H9 (cell line): ENCODE data around the gene KMT2B. TPM values are rescaled to one million over a fixed set of nuclear protein-coding genes. Genes with fewer than 3 reads are reported as not detected.

Source experiments
- DNase-seq: peaks from one replicate; pipeline ENCODE4 v3.0.0-alpha.2; 2017
- H2AFZ ChIP-seq: one replicate; pipeline ENCODE4 v1.6.1; 2013; ENCODE audit warnings: mild to moderate bottlenecking, low read length, control low read depth, moderate library complexity
- H2AK5ac ChIP-seq: 2 replicates; pipeline ENCODE4 v1.6.1; 2013; ENCODE audit warnings: low read length, control low read depth, mixed read lengths; ENCODE audit not compliant: insufficient read length
- H2BK120ac ChIP-seq: one replicate; pipeline ENCODE4 v1.6.1; 2013; ENCODE audit warnings: low read depth, mild to moderate bottlenecking, low read length, control low read depth, inconsistent platforms; ENCODE audit not compliant: poor library complexity, severe bottlenecking
- H2BK12ac ChIP-seq: 2 replicates; pipeline ENCODE4 v1.6.1; 2013; ENCODE audit warnings: low read length, control low read depth, mixed read lengths, low read depth; ENCODE audit not compliant: insufficient read length
- H2BK15ac ChIP-seq: 2 replicates; pipeline ENCODE4 v1.6.1; 2013; ENCODE audit warnings: low read depth, low read length, control low read depth
- H2BK20ac ChIP-seq: one replicate; pipeline ENCODE4 v1.6.1; 2013; ENCODE audit warnings: low read depth, mild to moderate bottlenecking, low read length, control low read depth, inconsistent platforms; ENCODE audit not compliant: poor library complexity, severe bottlenecking
- H2BK5ac ChIP-seq: 2 replicates; pipeline ENCODE4 v1.6.1; 2013; ENCODE audit warnings: low read length, control low read depth, mixed read lengths; ENCODE audit not compliant: insufficient read length
- H3K14ac ChIP-seq: 2 replicates; pipeline ENCODE4 v1.6.1; 2013; ENCODE audit warnings: low read length, control low read depth; ENCODE audit not compliant: insufficient read depth
- H3K18ac ChIP-seq: 2 replicates; pipeline ENCODE4 v1.6.1; 2013; ENCODE audit warnings: low read depth, mild to moderate bottlenecking, mixed read lengths, low read length, control low read depth; ENCODE audit not compliant: insufficient read length
- H3K23ac ChIP-seq: 2 replicates; pipeline ENCODE4 v1.6.1; 2013; ENCODE audit warnings: low read length, control low read depth, mixed read lengths, low read depth; ENCODE audit not compliant: insufficient read length
- H3K23me2 ChIP-seq: 2 replicates; pipeline ENCODE4 v1.6.1; 2013; ENCODE audit warnings: low read depth, mild to moderate bottlenecking, mixed read lengths, low read length, control low read depth; ENCODE audit not compliant: insufficient read length, poor library complexity, severe bottlenecking
- H3K27ac ChIP-seq: 2 replicates; pipeline ENCODE4 v1.5.1; 2013; ENCODE audit warnings: low read length, control low read depth, mixed read lengths, low read depth; ENCODE audit not compliant: insufficient read length
- H3K27me3 ChIP-seq: 2 replicates; pipeline ENCODE4 v1.6.1; 2013; ENCODE audit warnings: low read length, control low read depth, inconsistent platforms; ENCODE audit not compliant: insufficient read depth
- H3K4ac ChIP-seq: 2 replicates; pipeline ENCODE4 v1.6.1; 2013; ENCODE audit warnings: low read depth, mild to moderate bottlenecking, control low read depth, inconsistent platforms, low read length, moderate library complexity
- H3K4me1 ChIP-seq: 2 replicates; pipeline ENCODE4 v1.6.1; 2013; ENCODE audit warnings: low read length, control low read depth, inconsistent platforms; ENCODE audit not compliant: insufficient read depth
- H3K4me2 ChIP-seq: 2 replicates; pipeline ENCODE4 v1.6.1; 2013; ENCODE audit warnings: low read length, control low read depth, mixed read lengths; ENCODE audit not compliant: insufficient read length, insufficient read depth
- H3K56ac ChIP-seq: 2 replicates; pipeline ENCODE4 v1.6.1; 2013; ENCODE audit warnings: low read depth, mild to moderate bottlenecking, mixed read lengths, low read length, control low read depth; ENCODE audit not compliant: insufficient read length
- H3K79me1 ChIP-seq: 2 replicates; pipeline ENCODE4 v1.6.1; 2013; ENCODE audit warnings: low read depth, mild to moderate bottlenecking, moderate library complexity, low read length, control low read depth, inconsistent platforms; ENCODE audit not compliant: insufficient read depth, poor library complexity, severe bottlenecking
- H3K79me2 ChIP-seq: 2 replicates; pipeline ENCODE4 v1.6.1; 2013; ENCODE audit warnings: low read length, control low read depth, inconsistent platforms; ENCODE audit not compliant: insufficient read depth
- H3K9ac ChIP-seq: 2 replicates; pipeline ENCODE4 v1.6.1; 2013; ENCODE audit warnings: low read length, control low read depth, mixed read lengths; ENCODE audit not compliant: insufficient read length; ENCODE audit errors: extremely low read depth
- H3K9me3 ChIP-seq: one replicate; pipeline ENCODE4 v1.6.1; 2013; ENCODE audit warnings: low read depth, low read length, inconsistent platforms; ENCODE audit not compliant: control insufficient read depth
- H3T11ph ChIP-seq: one replicate; pipeline ENCODE4 v1.6.1; 2013; ENCODE audit warnings: mild to moderate bottlenecking, low read length, control low read depth, inconsistent platforms
- H4K20me1 ChIP-seq: one replicate; pipeline ENCODE4 v1.6.1; 2013; ENCODE audit not compliant: control insufficient read depth, insufficient read length, insufficient read depth
- H4K5ac ChIP-seq: 2 replicates; pipeline ENCODE4 v1.6.1; 2013; ENCODE audit warnings: low read depth, mild to moderate bottlenecking, mixed read lengths, low read length, control low read depth; ENCODE audit not compliant: insufficient read length
- H4K8ac ChIP-seq: replicated peaks from 2 replicates; pipeline ENCODE4 v1.6.1; 2013; ENCODE audit warnings: low read length, control low read depth, mixed read lengths, low read depth; ENCODE audit not compliant: insufficient read length
- H4K91ac ChIP-seq: 2 replicates; pipeline ENCODE4 v1.6.1; 2013; ENCODE audit warnings: low read depth, mild to moderate bottlenecking, moderate library complexity, mixed read lengths, low read length, control low read depth; ENCODE audit not compliant: insufficient read length
- H3K27ac Mint-ChIP-seq, 3 experiments: 2 replicates in 2 of 3; 3 replicates in 1 of 3; pipeline ENCODE4 v1.8.0; 2020 to 2021; ENCODE audit warnings: mixed read lengths in 3 of 3, mild to moderate bottlenecking in 1 of 3, moderate library complexity in 1 of 3
- H3K27me3 Mint-ChIP-seq: 2 replicates; pipeline ENCODE4 v1.8.0; 2021; ENCODE audit warnings: low read depth, mild to moderate bottlenecking, moderate library complexity, mixed read lengths
- H3K36me3 Mint-ChIP-seq, 3 experiments: 2 replicates in 2 of 3; 3 replicates in 1 of 3; pipeline ENCODE4 v1.8.0; 2020 to 2021; ENCODE audit warnings: low read depth in 3 of 3, mixed read lengths in 3 of 3; ENCODE audit not compliant: insufficient read depth in 1 of 3
- H3K4me1 Mint-ChIP-seq, 2 experiments: 2 replicates each; pipeline ENCODE4 v1.8.0; 2020; ENCODE audit warnings: mixed read lengths in 2 of 2
- H3K4me3 Mint-ChIP-seq, 2 experiments: 2 replicates in 1 of 2; 3 replicates in 1 of 2; pipeline ENCODE4 v1.8.0; 2020 to 2021; ENCODE audit warnings: mild to moderate bottlenecking in 2 of 2, mixed read lengths in 2 of 2, moderate library complexity in 1 of 2
- H3K9me3 Mint-ChIP-seq, 2 experiments: 2 replicates in 1 of 2; 3 replicates in 1 of 2; pipeline ENCODE4 v1.8.0; 2020; ENCODE audit warnings: mild to moderate bottlenecking in 2 of 2, mixed read lengths in 2 of 2, moderate library complexity in 1 of 2
- WGBS: extraction: QIAGEN DNeasy Blood & Tissue Kit; methylation state at CpG from one replicate; pipeline ENCODE4 v1.1.7; 2013; ENCODE audit warnings: missing lambda C conversion rate, low lambda C conversion rate, mixed read lengths; ENCODE audit not compliant: insufficient read length; ENCODE audit errors: extremely low coverage; 5-methylcytosine and 5-hydroxymethylcytosine counted together
- total RNA-seq: library from RNA; stranded (reverse); gene quantifications from 2 replicates; pipeline ENCODE4 v1.2.1, GENCODE V29; 2021
- TF ChIP-seq, protein P1 (sequence below): fragments of 200-600 bp; sonication (generic); conservative IDR thresholded peaks from 3 replicates; pipeline ENCODE4 v1.8.0; 2021; ENCODE audit warnings: antibody characterized with exemption, mild to moderate bottlenecking

The KMT2B gene
- total RNA-seq, 1 experiment from 2014 or later: 47.7 TPM

DNA sequence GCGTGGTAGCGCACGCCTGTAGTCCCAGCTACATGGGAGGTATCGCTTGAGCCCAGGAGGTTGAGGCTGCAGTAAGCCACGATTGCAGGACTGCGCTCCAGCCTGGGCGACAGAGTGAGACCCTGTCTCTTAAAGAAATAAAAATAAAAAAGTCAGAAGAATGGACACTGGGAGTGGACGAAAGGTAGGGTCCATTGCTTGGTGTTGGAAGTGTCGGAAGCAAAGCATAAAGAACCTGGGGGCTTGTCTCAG is 57.2 kb downstream of the KMT2B start:
- peaks cover 5% of the 10 kb centered on the region; the same call in 1 of the 2 replicates for H3K4me1 ChIP-seq
- no peak overlapping the region for H3K14ac ChIP-seq
- no peak overlapping the region for H2BK5ac ChIP-seq
- H3K4me3 Mint-ChIP-seq: peak overlapping the region; percentile 65 to 88
- no peak overlapping the region for H3K18ac ChIP-seq
- H3K4me2 ChIP-seq: no peak overlapping the region
- DNase-seq: no peak
- no peak overlapping the region for H3T11ph ChIP-seq
- no peak overlapping the region for H3K4ac ChIP-seq
- no peak overlapping the region for H3K56ac ChIP-seq
- H4K5ac ChIP-seq: no peak overlapping the region
- peaks cover 25 to 29% of the 10 kb centered on the region in 2 experiments for H3K4me1 Mint-ChIP-seq
- H2BK20ac ChIP-seq: no peak overlapping the region
- H2AFZ ChIP-seq: no peak overlapping the region
- peaks cover 5% of the 10 kb centered on the region for H3K23me2 ChIP-seq
- H3K27me3 Mint-ChIP-seq: peaks cover 45% of the 10 kb centered on the region
- TF ChIP-seq, protein P1, sequence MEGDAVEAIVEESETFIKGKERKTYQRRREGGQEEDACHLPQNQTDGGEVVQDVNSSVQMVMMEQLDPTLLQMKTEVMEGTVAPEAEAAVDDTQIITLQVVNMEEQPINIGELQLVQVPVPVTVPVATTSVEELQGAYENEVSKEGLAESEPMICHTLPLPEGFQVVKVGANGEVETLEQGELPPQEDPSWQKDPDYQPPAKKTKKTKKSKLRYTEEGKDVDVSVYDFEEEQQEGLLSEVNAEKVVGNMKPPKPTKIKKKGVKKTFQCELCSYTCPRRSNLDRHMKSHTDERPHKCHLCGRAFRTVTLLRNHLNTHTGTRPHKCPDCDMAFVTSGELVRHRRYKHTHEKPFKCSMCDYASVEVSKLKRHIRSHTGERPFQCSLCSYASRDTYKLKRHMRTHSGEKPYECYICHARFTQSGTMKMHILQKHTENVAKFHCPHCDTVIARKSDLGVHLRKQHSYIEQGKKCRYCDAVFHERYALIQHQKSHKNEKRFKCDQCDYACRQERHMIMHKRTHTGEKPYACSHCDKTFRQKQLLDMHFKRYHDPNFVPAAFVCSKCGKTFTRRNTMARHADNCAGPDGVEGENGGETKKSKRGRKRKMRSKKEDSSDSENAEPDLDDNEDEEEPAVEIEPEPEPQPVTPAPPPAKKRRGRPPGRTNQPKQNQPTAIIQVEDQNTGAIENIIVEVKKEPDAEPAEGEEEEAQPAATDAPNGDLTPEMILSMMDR: no peak
- no peak overlapping the region for H4K8ac ChIP-seq
- H4K20me1 ChIP-seq: no peaks in the 10 kb centered on the region
- H3K36me3 Mint-ChIP-seq: peaks cover 0 to 8% (median 2%) of the 10 kb centered on the region in 3 experiments; a peak in 3 of 7 replicates
- H3K79me1 ChIP-seq: no peaks in the 10 kb centered on the region
- no peak overlapping the region for H3K23ac ChIP-seq
- no peak overlapping the region for H2BK15ac ChIP-seq
- no peak overlapping the region for H3K9ac ChIP-seq
- H3K9me3 Mint-ChIP-seq: no peaks in the 10 kb centered on the region; a peak in 1 of 5 replicates
- no peak overlapping the region for H2BK12ac ChIP-seq
- no peak overlapping the region for H2AK5ac ChIP-seq
- H2BK120ac ChIP-seq: no peak overlapping the region
- no peak overlapping the region for H3K27ac Mint-ChIP-seq
- H3K27ac ChIP-seq: no peak overlapping the region
- no peaks in the 10 kb centered on the region for H3K9me3 ChIP-seq
- WGBS: no CpG with 5 or more reads among the region's 9 CpGs
- no peaks in the 10 kb centered on the region for H3K27me3 ChIP-seq
- no peak overlapping the region for H4K91ac ChIP-seq
- H3K79me2 ChIP-seq: no peaks in the 10 kb centered on the region
